Suprapubic skin (tissue), 3 donors: ENCODE results near the gene MYH11.

ENCODE experiments used
- CTCF ChIP-seq, 2 donors: fragments of 200-600 bp in 1 of 2; fragments of 450-650 bp in 1 of 2; sonication (generic) in 1 of 2; IDR thresholded peaks; one replicate each; pipeline ENCODE4 v1.5.1; 2016 to 2019; ENCODE audit warnings: antibody characterized with exemption in 2 of 2, mild to moderate bottlenecking in 1 of 2, moderate library complexity in 1 of 2
- POLR2A ChIP-seq, 2 donors: fragments of 450-650 bp; IDR thresholded peaks; one replicate each; pipeline ENCODE4 v1.6.1; 2017; ENCODE audit warnings: antibody characterized with exemption in 2 of 2, mild to moderate bottlenecking in 2 of 2, moderate library complexity in 2 of 2

- no peak for TF ChIP-seq CTCF (IDR thresholded peaks at IDR 0.05)
- no peak for TF ChIP-seq POLR2A (IDR thresholded peaks at IDR 0.05)
Observed at GRCh38 chr16:15836074-15836473, 20.8 kb downstream of the MYH11 start.
